MM.1S (cell line): Measurements from ENCODE around the gene FBLN1.

Experiments
- DNase-seq: peaks from one replicate; pipeline ENCODE4 v3.0.0-alpha.2; 2015
- H2AFZ ChIP-seq: fragments of 300-600 bp; sonication (generic); 2 replicates; pipeline ENCODE4 v1.6.0; 2016; ENCODE audit warnings: antibody characterized with exemption, low read length
- H3F3A ChIP-seq: fragments of 300-600 bp; sonication (generic); 2 replicates; pipeline ENCODE4 v1.6.1; 2016; ENCODE audit warnings: mild to moderate bottlenecking, antibody characterized with exemption, low read length, moderate library complexity, mixed read lengths; ENCODE audit not compliant: insufficient read depth
- H3K27ac ChIP-seq: fragments of 300-600 bp; sonication (generic); 2 replicates; pipeline ENCODE4 v1.5.1; 2016; ENCODE audit warnings: mild to moderate bottlenecking, low read length
- H3K27me3 ChIP-seq: fragments of 300-600 bp; sonication (generic); replicated peaks from 2 replicates; pipeline ENCODE4 v1.6.0; 2016; ENCODE audit warnings: low read length; ENCODE audit not compliant: insufficient read depth
- H3K36me3 ChIP-seq: fragments of 300-600 bp; sonication (generic); replicated peaks from 2 replicates; pipeline ENCODE4 v1.6.1; 2016; ENCODE audit warnings: mild to moderate bottlenecking, low read length, mixed read lengths; ENCODE audit not compliant: insufficient read depth
- H3K4me1 ChIP-seq: fragments of 300-600 bp; sonication (generic); 2 replicates; pipeline ENCODE4 v1.6.1; 2016; ENCODE audit warnings: low read length, mixed read lengths
- H3K4me2 ChIP-seq: fragments of 300-600 bp; sonication (generic); 2 replicates; pipeline ENCODE4 v1.6.0; 2016; ENCODE audit warnings: low read depth, low read length
- H3K4me3 ChIP-seq: fragments of 300-600 bp; sonication (generic); 2 replicates; pipeline ENCODE4 v1.5.1; 2016; ENCODE audit warnings: low read length, mixed read lengths
- H3K79me2 ChIP-seq: fragments of 300-600 bp; sonication (generic); 2 replicates; pipeline ENCODE4 v1.6.1; 2016; ENCODE audit warnings: mixed run types, low read length, mixed read lengths
- H3K9ac ChIP-seq: fragments of 300-600 bp; sonication (generic); 2 replicates; pipeline ENCODE4 v1.6.1; 2016; ENCODE audit warnings: low read length, mixed read lengths
- H3K9me2 ChIP-seq: fragments of 300-600 bp; sonication (generic); replicated peaks from 2 replicates; pipeline ENCODE4 v1.6.1; 2016; ENCODE audit warnings: mild to moderate bottlenecking, low read length, mixed read lengths; ENCODE audit not compliant: insufficient read depth
- H3K9me3 ChIP-seq: fragments of 300-600 bp; sonication (generic); replicated peaks from 2 replicates; pipeline ENCODE4 v1.6.1; 2016; ENCODE audit warnings: mild to moderate bottlenecking, low read length, mixed read lengths; ENCODE audit not compliant: insufficient read depth
- H4K20me1 ChIP-seq: fragments of 300-600 bp; sonication (generic); 2 replicates; pipeline ENCODE4 v1.6.1; 2016; ENCODE audit warnings: mild to moderate bottlenecking, low read length, moderate library complexity, mixed read lengths; ENCODE audit not compliant: insufficient read depth
- CTCF ChIP-seq: fragments of 300-600 bp; sonication (generic); IDR thresholded peaks from 2 replicates; pipeline ENCODE4 v1.5.1; 2016; ENCODE audit warnings: antibody characterized with exemption, low read length, mixed read lengths
- EZH2 ChIP-seq: fragments of 300-600 bp; sonication (generic); optimal IDR thresholded peaks from 2 replicates; pipeline ENCODE3; 2017; ENCODE audit warnings: low read depth, mild to moderate bottlenecking, antibody characterized with exemption, low read length, mixed read lengths
- EZH2phosphoT487 ChIP-seq: fragments of 300-600 bp; sonication (generic); IDR thresholded peaks from 2 replicates; pipeline ENCODE4 v1.6.1; 2018; ENCODE audit warnings: antibody characterized with exemption, low read length

Gene FBLN1

GRCh38 chr22:45511847-45512261 is 9.2 kb downstream of the FBLN1 start:
- H3K36me3 ChIP-seq = no peaks in the 10 kb centered on the region
- H2AFZ ChIP-seq = no peak overlapping the region
- no peaks in the 10 kb centered on the region for H3K9me3 ChIP-seq
- H3K4me3 ChIP-seq = no peak overlapping the region
- no peak overlapping the region for H3K27ac ChIP-seq
- H4K20me1 ChIP-seq = no peaks in the 10 kb centered on the region
- H3K27me3 ChIP-seq = peaks cover 93% of the 10 kb centered on the region
- no peaks in the 10 kb centered on the region for H3K79me2 ChIP-seq
- H3K4me1 ChIP-seq = no peaks in the 10 kb centered on the region
- H3F3A ChIP-seq = no peaks in the 10 kb centered on the region
- H3K4me2 ChIP-seq = no peak overlapping the region
- no peak overlapping the region for H3K9ac ChIP-seq
- TF ChIP-seq EZH2phosphoT487 (no peak), EZH2 (no peak), CTCF (no peak)
- H3K9me2 ChIP-seq = no peaks in the 10 kb centered on the region
- DNase-seq = no peak

GRCh38 chr22:45512363-45512762 is 9.7 kb downstream of the FBLN1 start:
- H3K9me3 ChIP-seq = no peaks in the 10 kb centered on the region
- H3K27me3 ChIP-seq = peaks cover 93% of the 10 kb centered on the region
- no peak overlapping the region for H3K4me2 ChIP-seq
- H3K36me3 ChIP-seq = no peaks in the 10 kb centered on the region
- H3K79me2 ChIP-seq = no peaks in the 10 kb centered on the region
- DNase-seq = no peak
- no peaks in the 10 kb centered on the region for H3F3A ChIP-seq
- no peak overlapping the region for H2AFZ ChIP-seq
- H3K27ac ChIP-seq = no peak overlapping the region
- H3K4me1 ChIP-seq = no peaks in the 10 kb centered on the region
- H4K20me1 ChIP-seq = no peaks in the 10 kb centered on the region
- no peaks in the 10 kb centered on the region for H3K9me2 ChIP-seq
- no peak overlapping the region for H3K9ac ChIP-seq
- TF ChIP-seq EZH2 = no peak
- no peak for TF ChIP-seq CTCF
- no peak for TF ChIP-seq EZH2phosphoT487
- H3K4me3 ChIP-seq = no peak overlapping the region

GRCh38 chr22:45515676-45516075 is 13.0 kb downstream of the FBLN1 start:
- H3K9ac ChIP-seq = no peak overlapping the region

GRCh38 chr22:45516163-45516562 is 13.5 kb downstream of the FBLN1 start:
- Histone ChIP-seq H2AFZ (no peak overlapping the region), H3K9ac (no peak overlapping the region), H3F3A (no peaks in the 10 kb centered on the region), H3K4me1 (no peaks in the 10 kb centered on the region), H3K36me3 (no peaks in the 10 kb centered on the region), H3K79me2 (no peaks in the 10 kb centered on the region), H4K20me1 (no peaks in the 10 kb centered on the region), H3K4me3 (no peak overlapping the region), H3K9me2 (no peaks in the 10 kb centered on the region), H3K4me2 (no peak overlapping the region), H3K27me3 (peaks cover 96% of the 10 kb centered on the region), H3K27ac (no peak overlapping the region), H3K9me3 (no peaks in the 10 kb centered on the region)
- TF ChIP-seq EZH2 (no peak), CTCF (no peak), EZH2phosphoT487 (no peak)
- no peak for DNase-seq

More at GRCh38 chr22:45515676-45516075, 13.0 kb downstream of the FBLN1 start:
- Histone ChIP-seq H3K27me3 (peaks cover 95% of the 10 kb centered on the region), H3F3A (no peaks in the 10 kb centered on the region), H3K4me3 (no peak overlapping the region), H2AFZ (no peak overlapping the region), H3K79me2 (no peaks in the 10 kb centered on the region), H3K4me2 (no peak overlapping the region), H3K27ac (no peak overlapping the region), H3K9me3 (no peaks in the 10 kb centered on the region), H3K9me2 (no peaks in the 10 kb centered on the region), H3K36me3 (no peaks in the 10 kb centered on the region), H4K20me1 (no peaks in the 10 kb centered on the region), H3K4me1 (no peaks in the 10 kb centered on the region)
- TF ChIP-seq EZH2 = no peak
- no peak for DNase-seq
